HL-60/S4 treated with phorbol 12-myristate 13-acetate at 8.2 ng/mL for 4 days and 3 days (cell line): ENCODE results near the gene SELPLG.
"Not testable (repeated sequence)": the region's sequence is repeated elsewhere in the genome, so short reads cannot be mapped to it uniquely, and the experiment has no call there.

Experiments used
- in situ Hi-C: fragments of 300-500 bp; cut with MboI; formaldehyde crosslinking; loops from 2 replicates; pipeline ENCODE4 v1.15.0; 2022; ENCODE audit warnings: low sequenced_read_pairs

SELPLG gene

DNA sequence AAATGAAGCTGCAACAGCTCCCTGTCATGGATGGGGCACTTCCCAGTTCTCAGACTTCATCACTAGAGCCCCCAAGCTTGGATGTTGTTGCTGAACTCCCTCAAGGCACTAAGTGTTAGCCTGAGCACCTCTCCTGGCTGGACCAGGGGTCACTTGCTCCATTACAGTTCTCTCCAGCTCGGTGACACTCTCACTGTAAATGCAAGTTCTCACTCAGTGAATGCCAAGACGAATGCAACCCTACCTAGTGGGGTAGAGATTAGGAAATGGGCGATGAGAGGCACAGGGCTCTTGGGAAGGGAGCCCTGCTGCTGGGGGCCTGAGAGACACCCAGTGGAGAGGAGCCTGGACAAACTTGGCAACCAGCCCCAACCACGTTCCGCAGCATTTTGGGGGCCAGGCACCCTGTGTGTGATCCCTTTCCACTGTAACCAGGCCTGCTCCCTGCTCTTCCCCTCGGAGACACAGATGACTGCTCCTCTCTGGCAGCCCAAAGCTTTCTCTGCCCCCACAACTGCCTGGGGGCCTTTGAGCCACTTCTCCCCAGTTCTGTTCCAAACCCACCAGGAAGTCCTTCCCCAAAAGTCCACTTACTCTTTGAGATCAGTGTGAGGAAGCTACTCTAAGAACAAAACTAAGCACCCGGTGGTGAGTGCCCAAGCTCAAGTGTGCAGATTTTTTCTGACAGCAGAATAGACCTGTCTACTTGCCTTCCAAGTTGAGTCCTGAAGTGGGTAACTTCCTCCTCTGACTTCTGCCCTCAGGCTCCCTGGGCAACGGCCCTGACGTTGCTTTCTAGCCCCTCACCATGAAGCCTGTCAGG lies 8.0 kb upstream of the SELPLG start:
- in situ Hi-C loops = no loop called here

DNA sequence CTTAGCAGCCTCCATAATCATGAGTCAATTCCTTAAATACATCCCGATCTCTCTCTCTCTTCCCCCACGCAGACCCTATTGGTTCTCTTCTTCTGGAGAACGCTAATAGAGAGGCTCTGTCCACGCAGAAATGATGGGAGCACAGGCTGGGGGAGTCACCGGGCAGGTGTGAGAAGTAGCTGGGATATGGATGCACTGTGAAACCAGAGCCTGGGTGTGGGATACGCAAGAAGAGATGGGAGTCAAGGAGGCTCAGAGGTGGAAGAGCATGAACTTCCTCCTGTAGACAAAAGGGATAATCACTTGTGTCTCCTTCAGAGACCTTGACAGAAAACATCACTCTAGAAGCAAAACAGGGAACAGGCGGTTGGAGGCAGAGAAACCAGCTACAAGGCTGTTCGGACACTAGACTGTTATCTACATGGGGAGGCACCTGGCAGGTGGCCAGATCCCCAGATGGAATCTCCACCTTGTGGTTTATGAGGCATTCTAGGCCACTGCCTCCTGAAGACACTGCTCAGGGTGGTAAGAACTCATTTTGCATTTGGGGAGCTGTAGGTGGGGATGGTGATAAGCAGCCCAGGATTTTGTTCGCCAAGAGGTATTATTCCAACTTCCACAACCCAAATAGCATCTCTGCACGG lies 7.2 kb upstream of the SELPLG start:
- in situ Hi-C loops = no loop called here

- in situ Hi-C loops = no loop called here
Measured at GRCh38 chr12:108638997-108639822, 5.5 kb upstream of the SELPLG start.

GRCh38 chr12:108638141-108638827 lies 4.6 kb upstream of the SELPLG start:
- in situ Hi-C loops = no loop called here

GRCh38 chr12:108637222-108637971 lies 3.7 kb upstream of the SELPLG start:
- in situ Hi-C loops = no loop called here

DNA sequence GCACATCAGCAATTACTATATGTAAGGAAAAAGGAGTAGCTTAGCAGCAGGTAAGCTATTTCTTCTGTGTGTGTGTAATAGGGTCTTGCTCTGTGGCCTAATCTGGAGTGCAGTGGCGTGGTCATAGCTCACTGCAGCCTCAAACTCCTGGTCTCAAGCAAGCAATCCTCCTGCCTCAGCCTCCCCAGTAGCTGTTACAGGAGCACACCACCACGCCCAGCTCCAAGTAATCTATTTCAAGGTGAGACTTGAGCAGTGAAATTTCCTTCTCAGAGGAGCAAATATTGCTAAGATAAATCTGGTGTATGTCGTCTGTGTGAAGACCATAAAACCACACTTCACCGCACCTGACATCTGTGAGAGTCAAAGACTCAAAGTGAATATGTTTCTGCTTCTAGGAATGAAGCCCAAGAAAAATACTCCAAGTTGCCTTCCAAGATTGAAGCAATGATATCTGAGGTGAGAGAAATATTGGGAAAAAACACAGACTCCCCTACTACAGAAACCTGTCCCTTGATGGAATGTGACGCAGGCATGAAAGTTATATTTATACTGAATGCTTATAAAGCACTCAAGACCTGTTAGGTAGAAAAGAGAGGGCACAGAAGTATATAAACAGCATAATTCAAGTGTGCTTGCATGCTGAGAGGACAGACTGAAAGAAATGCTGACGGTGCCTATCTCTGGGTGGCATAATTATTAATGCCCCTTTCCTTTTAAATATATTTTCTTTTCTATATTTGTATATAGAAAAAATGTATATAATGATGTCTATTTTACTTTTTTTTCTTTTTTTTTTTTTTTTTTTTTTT lies 2.5 kb upstream of the SELPLG start:
- in situ Hi-C loops = no loop called here

- in situ Hi-C loops = no loop called here
Measured at GRCh38 chr12:108635201-108635996, 1.7 kb upstream of the SELPLG start.

DNA sequence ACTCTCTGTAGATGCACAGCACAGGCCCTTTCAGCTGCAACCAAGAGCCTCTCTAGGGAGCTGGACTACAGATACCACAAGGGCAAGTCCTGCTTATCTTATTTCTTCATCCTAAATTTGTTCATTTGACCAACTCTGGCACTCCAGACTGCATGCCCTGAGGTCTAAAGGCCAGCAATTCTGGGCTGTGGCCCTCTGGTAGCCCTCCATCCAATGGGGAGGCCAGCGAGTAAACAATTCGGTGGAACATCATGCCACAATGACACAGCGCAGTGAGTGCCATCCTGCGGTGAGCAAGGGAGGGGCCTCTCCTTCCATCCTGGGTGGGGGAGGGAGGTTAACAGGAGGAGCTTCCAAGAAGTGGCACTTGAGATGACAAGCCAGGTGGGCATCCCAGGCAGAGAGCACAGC lies 652 bp upstream of the SELPLG start:
- in situ Hi-C loops = no loop called here

DNA sequence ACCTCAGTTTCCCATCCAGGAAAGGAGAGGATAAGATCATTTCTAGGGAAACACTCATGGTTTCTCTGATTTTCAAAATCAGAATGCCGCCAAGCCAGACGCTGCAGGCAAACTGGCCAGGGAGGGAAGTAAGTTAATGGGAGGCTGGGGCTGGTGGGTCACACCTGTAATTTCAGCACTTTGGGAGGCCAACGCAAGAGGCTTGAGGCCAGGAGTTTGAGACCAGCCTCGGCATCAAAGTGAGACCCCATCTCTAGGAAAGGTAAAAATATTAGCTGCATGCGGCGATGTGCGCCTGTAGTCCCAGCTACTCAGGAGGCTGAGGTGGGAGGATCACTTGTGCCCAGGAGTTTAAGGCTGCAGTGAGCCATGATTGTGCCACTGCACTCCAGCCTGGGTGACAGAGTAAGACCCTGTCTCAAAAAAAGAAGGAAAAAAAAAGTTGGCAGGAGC lies 587 bp downstream of the SELPLG start:
- in situ Hi-C loops = no loop called here

DNA sequence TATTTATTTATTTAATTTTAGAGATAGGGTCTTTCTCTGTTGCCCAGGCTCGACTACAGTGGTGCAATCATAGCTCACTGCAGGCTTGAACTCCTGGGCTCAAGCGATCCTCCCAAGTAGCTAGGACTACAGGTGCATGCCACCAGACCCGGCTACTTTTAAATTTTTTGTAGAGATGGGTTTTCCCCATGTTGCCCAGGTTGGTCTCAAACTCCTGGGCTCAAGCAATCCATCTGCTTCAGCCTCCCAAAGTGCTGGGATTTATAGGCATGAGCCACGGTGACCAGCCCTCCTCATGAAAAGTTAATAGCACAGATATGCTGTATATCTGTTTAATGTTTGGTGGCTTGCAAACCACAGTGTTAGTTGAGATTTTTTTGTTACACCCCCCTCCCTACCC lies 2.4 kb downstream of the SELPLG start:
- in situ Hi-C loops = not testable (repeated sequence)

- in situ Hi-C loops = no loop called here
Measured at GRCh38 chr12:108630481-108631207, 3.0 kb downstream of the SELPLG start.

GRCh38 chr12:108629824-108630476 lies 3.7 kb downstream of the SELPLG start:
- in situ Hi-C loops = no loop called here

DNA sequence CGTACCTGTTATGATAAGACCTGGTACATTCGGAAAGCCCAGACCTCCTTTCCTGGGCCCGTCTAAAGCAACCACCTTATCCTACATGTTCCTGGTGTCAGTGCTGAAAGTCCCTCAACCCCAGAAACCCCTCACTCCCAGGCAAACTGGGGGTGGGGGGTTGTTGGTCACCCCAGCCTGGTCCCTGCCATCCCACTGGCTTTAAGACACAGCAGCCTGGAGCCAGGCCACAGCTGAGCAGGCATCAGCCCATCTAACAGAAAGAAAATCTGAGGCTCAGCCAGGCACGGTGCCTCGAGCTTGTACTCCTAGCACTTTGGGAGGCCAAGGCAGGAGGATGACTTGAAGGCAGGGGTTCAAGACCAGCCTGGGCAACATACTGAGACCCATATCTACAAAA lies 4.5 kb downstream of the SELPLG start:
- in situ Hi-C loops = no loop called here

GRCh38 chr12:108627134-108627920 lies 6.4 kb downstream of the SELPLG start:
- in situ Hi-C loops = no loop called here

DNA sequence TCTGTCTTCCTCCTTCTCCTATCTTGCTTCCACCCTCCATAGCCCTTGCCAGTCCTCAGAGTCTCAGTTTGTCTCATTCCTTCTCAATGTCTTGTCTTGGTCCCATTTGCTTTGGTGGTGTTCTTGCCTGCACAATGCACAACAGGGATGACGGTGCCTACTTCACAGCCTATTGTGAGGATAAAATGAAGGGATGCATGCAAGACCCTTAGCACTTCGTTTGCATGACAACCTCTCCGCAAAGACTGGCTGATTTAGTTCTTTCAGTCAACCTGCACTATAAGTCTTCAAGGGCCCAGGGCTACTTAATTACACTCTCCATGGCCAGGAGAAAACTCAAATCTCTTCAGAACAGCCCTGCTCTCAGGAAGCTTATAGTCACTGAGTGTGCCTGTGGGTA lies 8.5 kb downstream of the SELPLG start:
- in situ Hi-C loops = no loop called here

GRCh38 chr12:108623577-108623976 lies 10.1 kb downstream of the SELPLG start:
- in situ Hi-C loops = no loop called here
